DOHH2 (cell line): ENCODE data around the gene NEDD4L.

Experiments
- H3F3A ChIP-seq: fragments of 200-600 bp; sonication (generic), shearing (Covaris generic); 2 replicates; pipeline ENCODE4 v1.6.0; 2016; ENCODE audit warnings: antibody characterized with exemption, mild to moderate bottlenecking; ENCODE audit not compliant: control insufficient read depth, insufficient read depth
- H3K27ac ChIP-seq: fragments of 200-600 bp; sonication (generic); 2 replicates; pipeline ENCODE4 v1.5.1; 2014; ENCODE audit warnings: low read depth, mild to moderate bottlenecking, low read length, moderate library complexity
- H3K27me3 ChIP-seq: fragments of 200-600 bp; sonication (generic); 2 replicates; pipeline ENCODE4 v1.6.1; 2014; ENCODE audit warnings: mild to moderate bottlenecking, low read length, mixed read lengths; ENCODE audit not compliant: control insufficient read depth
- H3K36me3 ChIP-seq: fragments of 200-600 bp; sonication (generic); 2 replicates; pipeline ENCODE4 v1.6.1; 2014; ENCODE audit warnings: mild to moderate bottlenecking, low read length, moderate library complexity, mixed read lengths; ENCODE audit not compliant: control insufficient read depth
- H3K4me1 ChIP-seq: fragments of 200-600 bp; sonication (generic); 2 replicates; pipeline ENCODE4 v1.6.1; 2014; ENCODE audit warnings: mild to moderate bottlenecking, low read length, mixed read lengths; ENCODE audit not compliant: control insufficient read depth
- H3K4me2 ChIP-seq: fragments of 200-600 bp; sonication (generic); 2 replicates; pipeline ENCODE4 v1.6.0; 2014; ENCODE audit warnings: mild to moderate bottlenecking, low read length, moderate library complexity
- H3K4me3 ChIP-seq: fragments of 200-600 bp; sonication (generic); 2 replicates; pipeline ENCODE4 v1.5.1; 2014; ENCODE audit warnings: mild to moderate bottlenecking, low read length, mixed read lengths
- H3K79me2 ChIP-seq: fragments of 200-600 bp; sonication (generic); 2 replicates; pipeline ENCODE4 v1.6.1; 2014; ENCODE audit warnings: mild to moderate bottlenecking, low read length, mixed read lengths; ENCODE audit not compliant: control insufficient read depth
- H3K9me2 ChIP-seq: fragments of 200-600 bp; sonication (generic); replicated peaks from 2 replicates; pipeline ENCODE4 v1.6.1; 2014; ENCODE audit warnings: mild to moderate bottlenecking, low read length, mixed read lengths; ENCODE audit not compliant: control insufficient read depth
- H3K9me3 ChIP-seq: fragments of 200-600 bp; sonication (generic); 2 replicates; pipeline ENCODE4 v1.6.1; 2014; ENCODE audit warnings: antibody characterized with exemption, low read length, mixed read lengths; ENCODE audit not compliant: control insufficient read depth, insufficient read depth
- H4K20me1 ChIP-seq: fragments of 200-600 bp; sonication (generic); 2 replicates; pipeline ENCODE4 v1.6.0; 2014; ENCODE audit warnings: low read depth, mild to moderate bottlenecking, antibody characterized with exemption, low read length, moderate library complexity; ENCODE audit not compliant: control insufficient read depth, insufficient read depth
- CTCF ChIP-seq: fragments of 200-600 bp; sonication (generic); IDR thresholded peaks from one replicate; pipeline ENCODE4 v1.5.1; 2014; ENCODE audit warnings: antibody characterized with exemption, mild to moderate bottlenecking, low read depth, low read length; ENCODE audit not compliant: poor library complexity, severe bottlenecking
- EZH2phosphoT487 ChIP-seq: fragments of 200-600 bp; sonication (generic); IDR thresholded peaks from 2 replicates; pipeline ENCODE4 v1.6.1; 2017; ENCODE audit warnings: borderline replicate concordance, mild to moderate bottlenecking, antibody characterized with exemption, low read length, moderate library complexity, mixed read lengths

NEDD4L gene

GRCh38 chr18:58438161-58438957 lies 394.3 kb downstream of the NEDD4L start:
- Histone ChIP-seq H3K9me2 (no peaks in the 10 kb centered on the region), H3K4me3 (no peak overlapping the region), H3K4me2 (no peak overlapping the region), H3K27ac (no peak overlapping the region), H3K9me3 (no peaks in the 10 kb centered on the region), H3K36me3 (no peaks in the 10 kb centered on the region), H3F3A (no peaks in the 10 kb centered on the region), H4K20me1 (no peaks in the 10 kb centered on the region), H3K4me1 (no peaks in the 10 kb centered on the region), H3K79me2 (no peaks in the 10 kb centered on the region), H3K27me3 (peaks cover 12% of the 10 kb centered on the region; the same call in 1 of the 2 replicates)
- TF ChIP-seq CTCF (no peak), EZH2phosphoT487 (no peak)

GRCh38 chr18:58438958-58439300 lies 394.9 kb downstream of the NEDD4L start:
- Histone ChIP-seq H3K9me3 (no peaks in the 10 kb centered on the region), H3K27me3 (peaks cover 12% of the 10 kb centered on the region; the same call in 1 of the 2 replicates), H3K36me3 (no peaks in the 10 kb centered on the region), H3K9me2 (no peaks in the 10 kb centered on the region), H3K4me3 (no peak overlapping the region), H3F3A (no peaks in the 10 kb centered on the region), H3K27ac (no peak overlapping the region), H3K4me2 (no peak overlapping the region), H3K79me2 (no peaks in the 10 kb centered on the region), H4K20me1 (no peaks in the 10 kb centered on the region), H3K4me1 (no peaks in the 10 kb centered on the region)
- no peak for TF ChIP-seq CTCF
- no peak for TF ChIP-seq EZH2phosphoT487

GRCh38 chr18:58443671-58444070 lies 399.6 kb downstream of the NEDD4L start:
- Histone ChIP-seq H4K20me1 (no peaks in the 10 kb centered on the region), H3K4me2 (no peak overlapping the region), H3K79me2 (no peaks in the 10 kb centered on the region), H3K9me3 (no peaks in the 10 kb centered on the region), H3K36me3 (no peaks in the 10 kb centered on the region), H3K27me3 (peaks cover 9% of the 10 kb centered on the region; the same call in 1 of the 2 replicates), H3K9me2 (no peaks in the 10 kb centered on the region), H3K4me1 (no peaks in the 10 kb centered on the region), H3K27ac (no peak overlapping the region), H3K4me3 (no peak overlapping the region), H3F3A (no peaks in the 10 kb centered on the region)
- TF ChIP-seq EZH2phosphoT487 (no peak), CTCF (no peak)
